Prostate gland (tissue), 2 donors: Measurements from ENCODE around the gene CCDC63. TPM values are rescaled to one million over a fixed set of nuclear protein-coding genes. Genes with fewer than 3 reads are reported as not detected.

Experiments
- DNase-seq: peaks from one replicate; pipeline ENCODE4 v3.0.0-alpha.2; 2019; ENCODE audit warnings: low spot score
- H3K27ac ChIP-seq, 2 donors: fragments of 200-600 bp; sonication (generic); 2 replicates each; pipeline ENCODE4 v1.5.1; 2017 to 2019
- H3K27me3 ChIP-seq: fragments of 200-600 bp; sonication (generic); replicated peaks from 2 replicates; pipeline ENCODE4 v1.5.1; 2019; ENCODE audit not compliant: insufficient read depth
- H3K36me3 ChIP-seq, 2 donors: fragments of 200-600 bp; sonication (generic); 1 replicate in 1 of 2; 2 replicates in 1 of 2; pipeline versions ENCODE4 v1.5.1 to v1.8.1; 2017 to 2019
- H3K4me1 ChIP-seq: fragments of 200-600 bp; sonication (generic); replicated peaks from 2 replicates; pipeline ENCODE4 v1.5.1; 2019
- H3K4me3 ChIP-seq, 2 donors: fragments of 200-600 bp; sonication (generic); 2 replicates each; pipeline ENCODE4 v1.5.1; 2017 to 2019
- H3K9me3 ChIP-seq: fragments of 200-600 bp; sonication (generic); 2 replicates; pipeline ENCODE4 v1.5.1; 2017
- CTCF ChIP-seq, 4 experiments: fragments of 200-600 bp in 2 of 4; fragments of 450-650 bp in 2 of 4; sonication (generic) in 2 of 4; IDR thresholded peaks; 1 replicate in 3 of 4; 2 replicates in 1 of 4; pipeline ENCODE4 v1.5.1; 2016 to 2019; ENCODE audit warnings: antibody characterized with exemption in 4 of 4, mild to moderate bottlenecking in 2 of 4, moderate library complexity in 2 of 4
- POLR2A ChIP-seq: fragments of 450-650 bp; IDR thresholded peaks from one replicate; pipeline ENCODE4 v1.6.1; 2016; ENCODE audit warnings: antibody characterized with exemption, mild to moderate bottlenecking
- POLR2AphosphoS5 ChIP-seq: sonication (generic); formaldehyde crosslinking; IDR thresholded peaks from one replicate; pipeline ENCODE4 v1.6.1; 2017; ENCODE audit warnings: antibody characterized with exemption
- WGBS: methylation state at CpG from one replicate; pipeline ENCODE4 v1.1.5; 2018; 5-methylcytosine and 5-hydroxymethylcytosine counted together
- intact Hi-C: fragments of 100-400 bp; cut with DNase I; formaldehyde crosslinking; loops from one replicate; pipeline ENCODE4 v1.14.2; 2022
- total RNA-seq, 2 donors: library from RNA; depleted of rRNA; stranded (reverse); fragments of >200 nt; gene quantifications; one replicate each; pipeline ENCODE4 v1.1.0, GENCODE V29; 2016

Gene CCDC63
- total RNA-seq, 2 donors from 2014 or later: 1.2 TPM; not detected in 1

DNA sequence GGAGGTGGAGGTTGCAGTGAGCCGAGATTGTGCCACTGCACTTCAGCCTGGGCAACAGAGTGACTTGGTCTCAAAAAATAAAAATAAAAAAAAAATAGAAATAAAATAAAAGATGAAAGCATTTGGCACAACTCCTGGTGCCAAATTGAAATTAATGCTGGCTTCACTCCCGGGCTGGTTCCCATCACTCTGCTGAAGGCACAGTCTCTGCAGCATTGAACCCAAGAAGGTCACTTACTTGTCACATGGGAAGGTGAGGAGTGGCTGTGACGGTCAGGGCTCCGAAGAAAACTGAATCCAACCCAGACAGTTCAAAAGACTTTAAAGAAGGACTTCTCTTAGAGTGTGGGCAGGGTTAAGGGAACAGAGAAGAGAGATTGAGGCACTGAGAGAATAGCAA lies 10.5 kb upstream of the CCDC63 start:
- TF ChIP-seq POLR2AphosphoS5 (no peak), CTCF (IDR thresholded peaks at IDR 0.05) (no peak), POLR2A (no peak)
- H3K4me3 ChIP-seq: no peak overlapping the region
- intact Hi-C loops: no loop called here
- H3K4me1 ChIP-seq: no peaks in the 10 kb centered on the region
- 73% methylated on average over 4 of the region's 4 CpGs for WGBS
- H3K27me3 ChIP-seq: no peaks in the 10 kb centered on the region
- H3K36me3 ChIP-seq: no peaks in the 10 kb centered on the region
- no peak for DNase-seq
- H3K27ac ChIP-seq: no peak overlapping the region
- H3K9me3 ChIP-seq: no peaks in the 10 kb centered on the region

GRCh38 chr12:110841007-110841406 lies 5.8 kb upstream of the CCDC63 start:
- Histone ChIP-seq H3K4me3 (no peak overlapping the region), H3K36me3 (no peaks in the 10 kb centered on the region), H3K9me3 (no peaks in the 10 kb centered on the region), H3K4me1 (no peaks in the 10 kb centered on the region), H3K27me3 (no peaks in the 10 kb centered on the region), H3K27ac (no peak overlapping the region)
- TF ChIP-seq CTCF (IDR thresholded peaks at IDR 0.05) (no peak), POLR2AphosphoS5 (no peak), POLR2A (no peak)
- 40% methylated on average over 6 of the region's 6 CpGs for WGBS
- intact Hi-C loops: no loop called here
- no peak for DNase-seq

GRCh38 chr12:110844131-110844530 lies 2.7 kb upstream of the CCDC63 start:
- no peak overlapping the region for H3K27ac ChIP-seq
- H3K27me3 ChIP-seq: no peaks in the 10 kb centered on the region
- 60% methylated on average over 3 of the region's 3 CpGs for WGBS
- DNase-seq: no peak
- H3K4me3 ChIP-seq: no peak overlapping the region
- H3K9me3 ChIP-seq: no peaks in the 10 kb centered on the region
- TF ChIP-seq POLR2AphosphoS5 (no peak), POLR2A (no peak), CTCF (IDR thresholded peaks at IDR 0.05) (no peak)
- no peaks in the 10 kb centered on the region for H3K4me1 ChIP-seq
- intact Hi-C loops: no loop called here
- H3K36me3 ChIP-seq: no peaks in the 10 kb centered on the region

- DNase-seq: peak; percentile 24
- H3K27ac ChIP-seq: no peak overlapping the region
- WGBS: 39% methylated on average over 15 of the region's 15 CpGs
- intact Hi-C loops: no loop called here
- no peak overlapping the region for H3K4me3 ChIP-seq
- TF ChIP-seq POLR2A (no peak), POLR2AphosphoS5 (no peak), CTCF (IDR thresholded peaks at IDR 0.05) (no peak)
- no peaks in the 10 kb centered on the region for H3K36me3 ChIP-seq
- no peaks in the 10 kb centered on the region for H3K9me3 ChIP-seq
- no peaks in the 10 kb centered on the region for H3K27me3 ChIP-seq
- no peaks in the 10 kb centered on the region for H3K4me1 ChIP-seq
Observed at GRCh38 chr12:110844551-110845338, 2.0 kb upstream of the CCDC63 start.

DNA sequence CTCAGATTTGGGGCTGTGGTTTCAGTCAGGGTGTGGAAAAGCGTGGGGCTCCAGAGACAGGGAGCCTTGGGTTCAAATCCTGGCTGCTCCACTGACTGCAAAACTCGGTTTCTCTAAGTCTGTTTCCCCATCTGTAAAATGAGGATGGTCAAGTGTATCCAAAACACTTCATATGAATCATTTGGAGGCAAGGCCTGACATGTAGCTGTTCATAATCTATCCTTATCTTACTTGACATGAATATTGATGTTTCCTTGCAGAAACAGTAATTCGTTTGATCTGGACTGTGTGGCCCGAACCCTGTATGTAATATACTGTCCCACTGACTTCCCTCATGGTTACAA lies 1.5 kb upstream of the CCDC63 start:
- intact Hi-C loops: no loop called here
- H3K27me3 ChIP-seq: no peaks in the 10 kb centered on the region
- H3K27ac ChIP-seq: no peak overlapping the region
- no peaks in the 10 kb centered on the region for H3K9me3 ChIP-seq
- no peak for TF ChIP-seq POLR2A
- TF ChIP-seq CTCF (IDR thresholded peaks at IDR 0.05): no peak
- TF ChIP-seq POLR2AphosphoS5: no peak
- H3K4me3 ChIP-seq: no peak overlapping the region
- WGBS: 80% methylated on average over 4 of the region's 4 CpGs
- no peaks in the 10 kb centered on the region for H3K36me3 ChIP-seq
- DNase-seq: no peak
- no peaks in the 10 kb centered on the region for H3K4me1 ChIP-seq
